Measurements from ENCODE around the gene SHISA9. TPM values are rescaled to one million over a fixed set of nuclear protein-coding genes. Genes with fewer than 3 reads are reported as not detected.

Gene SHISA9
- total RNA-seq, 1 donor from 2014 or later = 5.3 TPM

GRCh38 chr16:13049688-13050087 lies 148.3 kb downstream of the SHISA9 start:
- Mint-ChIP-seq H3K36me3 (no peaks in the 10 kb centered on the region), H3K4me1 (ENCODE audit: unreplicated experiment) (no peaks in the 10 kb centered on the region)

GRCh38 chr16:13052431-13052830 lies 151.0 kb downstream of the SHISA9 start:
- Mint-ChIP-seq H3K4me1 (ENCODE audit: unreplicated experiment) (no peaks in the 10 kb centered on the region), H3K9me3 (peaks cover 5% of the 10 kb centered on the region), H3K4me3 (no peak overlapping the region), H3K27ac (no peak overlapping the region), H3K27me3 (no peaks in the 10 kb centered on the region), H3K36me3 (no peaks in the 10 kb centered on the region)
- DNase-seq (ENCODE audit: extremely low spot score, unreplicated experiment) = no peak
- no peak for TF ChIP-seq CTCF (conservative IDR thresholded peaks at IDR 0.05)

More at GRCh38 chr16:13049688-13050087, 148.3 kb downstream of the SHISA9 start:
- no peak overlapping the region for H3K27ac Mint-ChIP-seq
- H3K27me3 Mint-ChIP-seq = no peaks in the 10 kb centered on the region
- no peak for TF ChIP-seq CTCF (conservative IDR thresholded peaks at IDR 0.05)
- peaks cover 5% of the 10 kb centered on the region for H3K9me3 Mint-ChIP-seq
- no peak overlapping the region for H3K4me3 Mint-ChIP-seq
- no peak for DNase-seq (ENCODE audit: extremely low spot score, unreplicated experiment)

- Mint-ChIP-seq H3K9me3 (no peaks in the 10 kb centered on the region), H3K36me3 (no peaks in the 10 kb centered on the region), H3K4me3 (no peak overlapping the region), H3K27me3 (no peaks in the 10 kb centered on the region), H3K27ac (no peak overlapping the region), H3K4me1 (ENCODE audit: unreplicated experiment) (no peaks in the 10 kb centered on the region)
- no peak for TF ChIP-seq CTCF (conservative IDR thresholded peaks at IDR 0.05)
- DNase-seq (ENCODE audit: extremely low spot score, unreplicated experiment) = no peak
Observed at GRCh38 chr16:13055480-13055879, 154.1 kb downstream of the SHISA9 start.

GRCh38 chr16:13056607-13057006 lies 155.2 kb downstream of the SHISA9 start:
- Mint-ChIP-seq H3K27me3 (no peaks in the 10 kb centered on the region), H3K27ac (no peak overlapping the region), H3K4me1 (ENCODE audit: unreplicated experiment) (no peaks in the 10 kb centered on the region), H3K9me3 (no peaks in the 10 kb centered on the region), H3K4me3 (no peak overlapping the region), H3K36me3 (no peaks in the 10 kb centered on the region)
- TF ChIP-seq CTCF (conservative IDR thresholded peaks at IDR 0.05) = no peak
- DNase-seq (ENCODE audit: extremely low spot score, unreplicated experiment) = no peak

- Mint-ChIP-seq H3K27ac (no peak overlapping the region), H3K4me3 (no peak overlapping the region), H3K27me3 (no peaks in the 10 kb centered on the region), H3K4me1 (ENCODE audit: unreplicated experiment) (no peaks in the 10 kb centered on the region), H3K9me3 (no peaks in the 10 kb centered on the region), H3K36me3 (no peaks in the 10 kb centered on the region)
- DNase-seq (ENCODE audit: extremely low spot score, unreplicated experiment) = no peak
- no peak for TF ChIP-seq CTCF (conservative IDR thresholded peaks at IDR 0.05)
Observed at GRCh38 chr16:13060932-13061331, 159.5 kb downstream of the SHISA9 start.

GRCh38 chr16:13061691-13062090 lies 160.3 kb downstream of the SHISA9 start:
- no peak overlapping the region for H3K27ac Mint-ChIP-seq

More at GRCh38 chr16:13061691-13062090, 160.3 kb downstream of the SHISA9 start:
- TF ChIP-seq CTCF (conservative IDR thresholded peaks at IDR 0.05) = no peak
- no peak overlapping the region for H3K4me3 Mint-ChIP-seq
- H3K4me1 Mint-ChIP-seq (ENCODE audit: unreplicated experiment) = no peaks in the 10 kb centered on the region
- no peak for DNase-seq (ENCODE audit: extremely low spot score, unreplicated experiment)
- no peaks in the 10 kb centered on the region for H3K36me3 Mint-ChIP-seq
- H3K9me3 Mint-ChIP-seq = no peaks in the 10 kb centered on the region
- H3K27me3 Mint-ChIP-seq = no peaks in the 10 kb centered on the region

All from type B pancreatic cell (in vitro differentiated cells).